Fibroblast of mammary gland (primary cell): ENCODE measurements around the gene F10.

Source experiments
- DNase-seq: peaks from one replicate; pipeline ENCODE4 v3.0.0-alpha.2; 2010; ENCODE audit warnings: low read depth
- H3K4me3 ChIP-seq: 2 replicates; pipeline ENCODE4 v1.5.1; 2011; ENCODE audit warnings: low read depth, mild to moderate bottlenecking, low read length, moderate library complexity; ENCODE audit not compliant: control insufficient read depth
- TF ChIP-seq, protein P1 (sequence below): conservative IDR thresholded peaks from 2 replicates; pipeline ENCODE4 v1.5.1; 2011; ENCODE audit warnings: low read depth, low read length, inconsistent platforms; ENCODE audit not compliant: control insufficient read depth, insufficient read depth

Gene F10

GRCh38 chr13:113115363-113116205 is 7.0 kb upstream of the F10 start:
- no peak for DNase-seq
- no peak overlapping the region for H3K4me3 ChIP-seq
- TF ChIP-seq, protein P1, sequence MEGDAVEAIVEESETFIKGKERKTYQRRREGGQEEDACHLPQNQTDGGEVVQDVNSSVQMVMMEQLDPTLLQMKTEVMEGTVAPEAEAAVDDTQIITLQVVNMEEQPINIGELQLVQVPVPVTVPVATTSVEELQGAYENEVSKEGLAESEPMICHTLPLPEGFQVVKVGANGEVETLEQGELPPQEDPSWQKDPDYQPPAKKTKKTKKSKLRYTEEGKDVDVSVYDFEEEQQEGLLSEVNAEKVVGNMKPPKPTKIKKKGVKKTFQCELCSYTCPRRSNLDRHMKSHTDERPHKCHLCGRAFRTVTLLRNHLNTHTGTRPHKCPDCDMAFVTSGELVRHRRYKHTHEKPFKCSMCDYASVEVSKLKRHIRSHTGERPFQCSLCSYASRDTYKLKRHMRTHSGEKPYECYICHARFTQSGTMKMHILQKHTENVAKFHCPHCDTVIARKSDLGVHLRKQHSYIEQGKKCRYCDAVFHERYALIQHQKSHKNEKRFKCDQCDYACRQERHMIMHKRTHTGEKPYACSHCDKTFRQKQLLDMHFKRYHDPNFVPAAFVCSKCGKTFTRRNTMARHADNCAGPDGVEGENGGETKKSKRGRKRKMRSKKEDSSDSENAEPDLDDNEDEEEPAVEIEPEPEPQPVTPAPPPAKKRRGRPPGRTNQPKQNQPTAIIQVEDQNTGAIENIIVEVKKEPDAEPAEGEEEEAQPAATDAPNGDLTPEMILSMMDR, result no peak

DNA sequence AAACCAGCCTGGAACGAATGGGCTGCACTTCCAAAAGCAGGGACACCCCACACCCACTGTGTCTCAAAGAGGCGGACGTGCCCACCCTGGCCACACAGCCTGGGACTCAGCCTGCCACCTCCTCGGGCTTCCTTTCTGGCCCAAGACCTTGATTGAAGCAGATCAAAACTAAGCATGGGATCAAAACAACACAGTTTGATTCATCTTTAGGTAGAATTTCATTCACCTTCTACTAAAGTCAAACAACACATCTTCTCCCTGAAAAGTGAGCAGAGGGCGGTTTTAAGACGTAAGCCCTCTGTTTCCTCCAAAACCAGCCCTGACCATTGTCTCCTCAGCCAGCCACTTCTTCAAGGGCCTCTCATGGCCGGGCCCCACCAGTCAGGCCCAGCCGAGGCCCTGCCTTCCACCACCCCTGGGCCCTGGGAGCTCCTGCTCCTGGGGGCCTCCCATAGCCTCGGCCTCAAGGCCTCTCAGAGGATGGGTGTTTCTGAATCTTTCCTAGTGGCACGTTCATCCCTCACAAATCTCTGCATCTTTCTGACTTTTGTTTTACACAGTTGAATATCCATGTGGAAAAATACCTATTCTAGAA is 6.3 kb upstream of the F10 start:
- TF ChIP-seq, protein P1, result no peak
- DNase-seq, result no peak
- no peak overlapping the region for H3K4me3 ChIP-seq

DNA sequence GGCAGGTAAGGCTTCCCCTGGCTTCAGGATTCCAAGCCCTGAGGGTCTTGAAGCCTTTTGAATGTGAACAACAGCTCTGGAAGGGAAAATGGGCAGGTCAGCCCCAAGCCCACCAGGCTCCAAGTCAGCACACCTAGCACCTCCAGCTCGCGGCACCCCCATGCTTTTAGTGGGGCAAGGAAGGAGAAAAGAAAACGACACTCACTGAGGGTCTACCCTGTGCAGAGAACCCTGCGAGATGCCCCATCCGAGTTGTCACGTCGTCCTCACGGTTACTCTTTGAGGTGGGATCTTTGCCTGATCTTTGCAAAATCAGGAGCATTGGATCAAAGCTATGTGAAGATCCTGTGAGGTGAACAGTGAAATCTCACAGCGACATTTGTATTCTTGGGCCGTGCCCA is 5.7 kb upstream of the F10 start:
- no peak overlapping the region for H3K4me3 ChIP-seq
- DNase-seq, result no peak
- TF ChIP-seq, protein P1, result no peak

- H3K4me3 ChIP-seq, result no peak overlapping the region
- no peak for DNase-seq
- TF ChIP-seq, protein P1, result no peak
Observed at GRCh38 chr13:113117335-113117872, 5.2 kb upstream of the F10 start.

DNA sequence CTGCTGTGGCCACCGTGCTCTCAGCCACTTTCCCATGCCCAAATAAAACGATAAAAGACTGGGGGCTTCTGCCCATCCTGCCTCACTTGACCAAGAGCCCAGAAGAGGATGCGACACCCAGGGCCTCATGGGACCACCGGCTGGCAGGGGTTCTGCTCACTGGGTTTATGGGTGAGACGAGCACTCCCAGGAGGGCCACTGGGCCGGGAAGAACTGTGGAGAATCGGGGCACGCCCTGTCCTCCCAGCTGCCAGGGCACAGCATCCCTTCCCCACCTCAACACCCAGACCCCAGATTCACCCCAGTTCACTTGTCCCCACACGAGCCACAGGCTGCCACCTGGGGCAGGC is 4.7 kb upstream of the F10 start:
- TF ChIP-seq, protein P1, result no peak
- no peak overlapping the region for H3K4me3 ChIP-seq
- DNase-seq, result no peak

DNA sequence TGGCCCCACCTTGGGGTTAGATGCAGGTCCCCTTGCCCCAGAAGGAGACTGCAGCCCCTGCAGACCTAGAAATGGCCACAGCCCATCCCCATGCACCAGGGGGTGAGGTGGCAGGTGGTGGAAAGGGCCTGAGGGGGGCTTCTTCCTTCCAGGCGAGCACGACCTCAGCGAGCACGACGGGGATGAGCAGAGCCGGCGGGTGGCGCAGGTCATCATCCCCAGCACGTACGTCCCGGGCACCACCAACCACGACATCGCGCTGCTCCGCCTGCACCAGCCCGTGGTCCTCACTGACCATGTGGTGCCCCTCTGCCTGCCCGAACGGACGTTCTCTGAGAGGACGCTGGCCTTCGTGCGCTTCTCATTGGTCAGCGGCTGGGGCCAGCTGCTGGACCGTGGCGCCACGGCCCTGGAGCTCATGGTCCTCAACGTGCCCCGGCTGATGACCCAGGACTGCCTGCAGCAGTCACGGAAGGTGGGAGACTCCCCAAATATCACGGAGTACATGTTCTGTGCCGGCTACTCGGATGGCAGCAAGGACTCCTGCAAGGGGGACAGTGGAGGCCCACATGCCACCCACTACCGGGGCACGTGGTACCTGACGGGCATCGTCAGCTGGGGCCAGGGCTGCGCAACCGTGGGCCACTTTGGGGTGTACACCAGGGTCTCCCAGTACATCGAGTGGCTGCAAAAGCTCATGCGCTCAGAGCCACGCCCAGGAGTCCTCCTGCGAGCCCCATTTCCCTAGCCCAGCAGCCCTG is 4.2 kb upstream of the F10 start:
- TF ChIP-seq, protein P1, result no peak
- no peak for DNase-seq
- H3K4me3 ChIP-seq, result no peak overlapping the region
